ENCODE results near the gene IGIP.

GRCh38 chr5:140136624-140137023 lies 10.9 kb downstream of the IGIP start:
- TF ChIP-seq, protein P1, sequence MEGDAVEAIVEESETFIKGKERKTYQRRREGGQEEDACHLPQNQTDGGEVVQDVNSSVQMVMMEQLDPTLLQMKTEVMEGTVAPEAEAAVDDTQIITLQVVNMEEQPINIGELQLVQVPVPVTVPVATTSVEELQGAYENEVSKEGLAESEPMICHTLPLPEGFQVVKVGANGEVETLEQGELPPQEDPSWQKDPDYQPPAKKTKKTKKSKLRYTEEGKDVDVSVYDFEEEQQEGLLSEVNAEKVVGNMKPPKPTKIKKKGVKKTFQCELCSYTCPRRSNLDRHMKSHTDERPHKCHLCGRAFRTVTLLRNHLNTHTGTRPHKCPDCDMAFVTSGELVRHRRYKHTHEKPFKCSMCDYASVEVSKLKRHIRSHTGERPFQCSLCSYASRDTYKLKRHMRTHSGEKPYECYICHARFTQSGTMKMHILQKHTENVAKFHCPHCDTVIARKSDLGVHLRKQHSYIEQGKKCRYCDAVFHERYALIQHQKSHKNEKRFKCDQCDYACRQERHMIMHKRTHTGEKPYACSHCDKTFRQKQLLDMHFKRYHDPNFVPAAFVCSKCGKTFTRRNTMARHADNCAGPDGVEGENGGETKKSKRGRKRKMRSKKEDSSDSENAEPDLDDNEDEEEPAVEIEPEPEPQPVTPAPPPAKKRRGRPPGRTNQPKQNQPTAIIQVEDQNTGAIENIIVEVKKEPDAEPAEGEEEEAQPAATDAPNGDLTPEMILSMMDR (IDR thresholded peaks at IDR 0.05): no peak
- TF ChIP-seq JUND (IDR thresholded peaks at IDR 0.05) (no peak), TEAD4 (IDR thresholded peaks at IDR 0.05; ENCODE audit: borderline replicate concordance, insufficient read depth) (no peak), EP300 (IDR thresholded peaks at IDR 0.05; ENCODE audit: borderline replicate concordance in 1 of 2, low read depth in 1 of 2, low read length in 1 of 2) (no peak), SIN3A (IDR thresholded peaks at IDR 0.05; ENCODE audit: borderline replicate concordance, low read depth, low read length) (no peak), GABPA (IDR thresholded peaks at IDR 0.05; ENCODE audit: low read depth) (no peak), TAF1 (IDR thresholded peaks at IDR 0.05; ENCODE audit: borderline replicate concordance, low read depth, low read length) (no peak), POLR2AphosphoS5 (IDR thresholded peaks at IDR 0.05; ENCODE audit: low read depth, low read length) (no peak), TCF12 (IDR thresholded peaks at IDR 0.05) (no peak)
- TF ChIP-seq, protein P2, sequence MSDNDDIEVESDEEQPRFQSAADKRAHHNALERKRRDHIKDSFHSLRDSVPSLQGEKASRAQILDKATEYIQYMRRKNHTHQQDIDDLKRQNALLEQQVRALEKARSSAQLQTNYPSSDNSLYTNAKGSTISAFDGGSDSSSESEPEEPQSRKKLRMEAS (IDR thresholded peaks at IDR 0.05; ENCODE audit: low read depth): no peak
